HepG2 (cell line): ENCODE results near the gene ASIC3. TPM values are rescaled to one million over a fixed set of nuclear protein-coding genes. Genes with fewer than 3 reads are reported as not detected.
A peak's percentile ranks its signal among the peaks of the same experiment; 100 is the strongest.

ENCODE experiments used
- ARNTL ChIP-seq: sonication (generic); formaldehyde crosslinking; IDR thresholded peaks from 2 replicates; pipeline ENCODE4 v1.4.0; 2020; ENCODE audit warnings: mild to moderate bottlenecking, missing genetic modification reagents
- HIC2 ChIP-seq: sonication (generic); formaldehyde crosslinking; IDR thresholded peaks from 2 replicates; pipeline ENCODE4 v1.9.0; 2022; ENCODE audit warnings: low read depth, missing genetic modification reagents
- ISX ChIP-seq: sonication (generic); formaldehyde crosslinking; conservative IDR thresholded peaks from 2 replicates; pipeline ENCODE4 v1.5.0; 2020; ENCODE audit warnings: missing genetic modification reagents
- KIAA2018 ChIP-seq: sonication (generic); formaldehyde crosslinking; IDR thresholded peaks from 2 replicates; pipeline ENCODE4 v1.5.0; 2020; ENCODE audit warnings: mild to moderate bottlenecking, missing genetic modification reagents, borderline replicate concordance
- MED8 ChIP-seq: sonication (generic); formaldehyde crosslinking; IDR thresholded peaks from 2 replicates; pipeline ENCODE4 v1.8.1; 2023; ENCODE audit warnings: mild to moderate bottlenecking, missing genetic modification reagents; ENCODE audit not compliant: insufficient replicate concordance
- SKI ChIP-seq: fragments of 450-650 bp; IDR thresholded peaks from one replicate; pipeline ENCODE4 v1.6.1; 2018; ENCODE audit warnings: mild to moderate bottlenecking; ENCODE audit not compliant: partially characterized antibody
- ZNF367 ChIP-seq: sonication (generic); formaldehyde crosslinking; IDR thresholded peaks from 2 replicates; pipeline ENCODE4 v1.4.0; 2020; ENCODE audit warnings: missing genetic modification reagents, borderline replicate concordance
- ZNF788 ChIP-seq: sonication (generic); formaldehyde crosslinking; IDR thresholded peaks from 2 replicates; pipeline ENCODE4 v1.5.0; 2020; ENCODE audit warnings: mild to moderate bottlenecking, missing genetic modification reagents, borderline replicate concordance
- ZNF879 ChIP-seq: sonication (generic); formaldehyde crosslinking; IDR thresholded peaks from 2 replicates; pipeline ENCODE4 v1.8.1; 2023; ENCODE audit warnings: missing genetic modification reagents
- polyA plus RNA-seq, 8 experiments: library from polyadenylated mRNA; depleted of rRNA in 3 of 8; stranded (reverse) in 7 of 8; unstranded in 1 of 8; fragments of >200 nt; fragmentation: Illumina TruSeq in 4 of 8; extraction: Trizol in 4 of 8; gene quantifications; 2 replicates each; pipeline versions ENCODE4 v1.2.1 to v1.2.3, GENCODE V29; 2011 to 2016; ENCODE audit warnings: low read depth in 4 of 8, missing spikeins in 1 of 8, mixed read lengths in 1 of 8; ENCODE audit not compliant: insufficient read depth in 1 of 8
- total RNA-seq, 5 experiments: library from RNA; depleted of rRNA; stranded (reverse); fragments of >200 nt; fragmentation: Illumina TruSeq; extraction: Trizol; gene quantifications; 2 replicates each; pipeline ENCODE4 v1.2.3, GENCODE V29; 2016; ENCODE audit warnings: low read depth in 1 of 5
- TF ChIP-seq, protein P1 (sequence below): sonication (generic); formaldehyde crosslinking; conservative IDR thresholded peaks from 2 replicates; pipeline ENCODE4 v1.5.0; 2020; ENCODE audit warnings: missing genetic modification reagents
- TF ChIP-seq, protein P2 (sequence below): sonication (generic); formaldehyde crosslinking; IDR thresholded peaks from 2 replicates; pipeline ENCODE4 v1.4.0; 2020; ENCODE audit warnings: mild to moderate bottlenecking, low read depth, missing genetic modification reagents
- TF ChIP-seq, protein P3 (sequence below): sonication (generic); formaldehyde crosslinking; IDR thresholded peaks from 2 replicates; pipeline ENCODE4 v1.5.0; 2020; ENCODE audit warnings: mild to moderate bottlenecking, missing genetic modification reagents

The ASIC3 gene
- total and polyA plus RNA-seq, 2 of the 13 experiments (the other 11 are each of a cell fraction or from before 2014, with no cell fraction given): 0.51 TPM; not detected in 1

DNA sequence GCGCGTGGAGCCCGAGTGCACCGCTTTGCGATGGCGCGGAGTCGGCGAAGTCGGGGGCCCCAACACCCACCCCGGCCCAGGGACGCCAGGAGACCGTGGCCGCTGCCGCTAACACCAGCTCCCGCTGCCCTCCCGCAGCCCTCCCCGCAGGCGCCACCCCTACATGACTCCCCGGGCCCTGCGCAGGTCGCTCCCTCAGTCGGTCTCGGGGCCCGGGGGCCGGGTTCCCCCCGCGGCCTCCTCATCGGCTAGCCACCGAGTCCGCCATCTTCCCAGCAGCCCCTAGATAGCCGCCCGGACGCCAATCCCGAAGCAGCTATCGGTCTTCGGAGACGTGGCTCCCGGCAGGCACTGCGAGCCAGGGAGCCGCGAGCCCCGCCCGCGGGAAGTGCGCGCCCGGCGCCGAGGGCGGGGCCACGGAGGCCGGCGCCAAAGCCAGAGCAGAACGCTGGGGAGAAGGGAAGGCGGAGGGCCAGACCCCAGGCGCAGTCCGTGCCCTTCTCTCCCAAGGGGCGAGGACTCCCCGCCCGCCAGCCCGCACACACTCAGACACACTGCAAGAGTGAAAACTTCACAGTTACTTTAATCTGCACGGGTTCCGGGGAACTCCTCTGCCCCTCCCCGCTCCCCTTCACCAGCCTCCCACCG lies 32.3 kb downstream of the ASIC3 start, which contains the start of gene FASTK (continued):
- TF ChIP-seq KIAA2018 (CRISPR knock-in tag): 0 out of 2 replicates have a peak, but pooled peaks have one; percentile 18
- no peak for TF ChIP-seq MED8 (CRISPR knock-in tag)
- no peak for TF ChIP-seq ZNF879 (CRISPR knock-in tag)
- TF ChIP-seq ARNTL (CRISPR knock-in tag): peak; percentile 49; the same call in 1 of the 2 replicates
- TF ChIP-seq ZNF367 (CRISPR knock-in tag): 0 out of 2 replicates have a peak, but pooled peaks have one; percentile 7
- TF ChIP-seq ISX: no peak
- no peak; the same call in 1 of the 2 replicates for TF ChIP-seq HIC2
- TF ChIP-seq ZNF788 (CRISPR knock-in tag): no peak; the same call in 1 of the 2 replicates
- peak; percentile 48 for TF ChIP-seq SKI
- TF ChIP-seq, protein P1, sequence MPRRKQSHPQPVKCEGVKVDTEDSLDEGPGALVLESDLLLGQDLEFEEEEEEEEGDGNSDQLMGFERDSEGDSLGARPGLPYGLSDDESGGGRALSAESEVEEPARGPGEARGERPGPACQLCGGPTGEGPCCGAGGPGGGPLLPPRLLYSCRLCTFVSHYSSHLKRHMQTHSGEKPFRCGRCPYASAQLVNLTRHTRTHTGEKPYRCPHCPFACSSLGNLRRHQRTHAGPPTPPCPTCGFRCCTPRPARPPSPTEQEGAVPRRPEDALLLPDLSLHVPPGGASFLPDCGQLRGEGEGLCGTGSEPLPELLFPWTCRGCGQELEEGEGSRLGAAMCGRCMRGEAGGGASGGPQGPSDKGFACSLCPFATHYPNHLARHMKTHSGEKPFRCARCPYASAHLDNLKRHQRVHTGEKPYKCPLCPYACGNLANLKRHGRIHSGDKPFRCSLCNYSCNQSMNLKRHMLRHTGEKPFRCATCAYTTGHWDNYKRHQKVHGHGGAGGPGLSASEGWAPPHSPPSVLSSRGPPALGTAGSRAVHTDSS (CRISPR knock-in tag): no peak
- TF ChIP-seq, protein P2, sequence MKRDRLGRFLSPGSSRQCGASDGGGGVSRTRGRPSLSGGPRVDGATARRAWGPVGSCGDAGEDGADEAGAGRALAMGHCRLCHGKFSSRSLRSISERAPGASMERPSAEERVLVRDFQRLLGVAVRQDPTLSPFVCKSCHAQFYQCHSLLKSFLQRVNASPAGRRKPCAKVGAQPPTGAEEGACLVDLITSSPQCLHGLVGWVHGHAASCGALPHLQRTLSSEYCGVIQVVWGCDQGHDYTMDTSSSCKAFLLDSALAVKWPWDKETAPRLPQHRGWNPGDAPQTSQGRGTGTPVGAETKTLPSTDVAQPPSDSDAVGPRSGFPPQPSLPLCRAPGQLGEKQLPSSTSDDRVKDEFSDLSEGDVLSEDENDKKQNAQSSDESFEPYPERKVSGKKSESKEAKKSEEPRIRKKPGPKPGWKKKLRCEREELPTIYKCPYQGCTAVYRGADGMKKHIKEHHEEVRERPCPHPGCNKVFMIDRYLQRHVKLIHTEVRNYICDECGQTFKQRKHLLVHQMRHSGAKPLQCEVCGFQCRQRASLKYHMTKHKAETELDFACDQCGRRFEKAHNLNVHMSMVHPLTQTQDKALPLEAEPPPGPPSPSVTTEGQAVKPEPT (CRISPR knock-in tag): 0 out of 2 replicates have a peak, but pooled peaks have one; percentile 76
- TF ChIP-seq, protein P3, sequence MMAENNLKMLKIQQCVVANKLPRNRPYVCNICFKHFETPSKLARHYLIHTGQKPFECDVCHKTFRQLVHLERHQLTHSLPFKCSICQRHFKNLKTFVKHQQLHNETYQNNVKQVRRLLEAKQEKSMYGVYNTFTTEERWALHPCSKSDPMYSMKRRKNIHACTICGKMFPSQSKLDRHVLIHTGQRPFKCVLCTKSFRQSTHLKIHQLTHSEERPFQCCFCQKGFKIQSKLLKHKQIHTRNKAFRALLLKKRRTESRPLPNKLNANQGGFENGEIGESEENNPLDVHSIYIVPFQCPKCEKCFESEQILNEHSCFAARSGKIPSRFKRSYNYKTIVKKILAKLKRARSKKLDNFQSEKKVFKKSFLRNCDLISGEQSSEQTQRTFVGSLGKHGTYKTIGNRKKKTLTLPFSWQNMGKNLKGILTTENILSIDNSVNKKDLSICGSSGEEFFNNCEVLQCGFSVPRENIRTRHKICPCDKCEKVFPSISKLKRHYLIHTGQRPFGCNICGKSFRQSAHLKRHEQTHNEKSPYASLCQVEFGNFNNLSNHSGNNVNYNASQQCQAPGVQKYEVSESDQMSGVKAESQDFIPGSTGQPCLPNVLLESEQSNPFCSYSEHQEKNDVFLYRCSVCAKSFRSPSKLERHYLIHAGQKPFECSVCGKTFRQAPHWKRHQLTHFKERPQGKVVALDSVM: peak; percentile 35; the same call in 1 of the 2 replicates
